SU-DHL-6 (cell line): ENCODE data around the gene VENTX.

Experiments used
- H2AFZ ChIP-seq: fragments of 200-600 bp; sonication (generic); 2 replicates; pipeline ENCODE4 v1.6.1; 2014; ENCODE audit warnings: low read depth, mild to moderate bottlenecking, moderate library complexity, mixed read lengths, antibody characterized with exemption, low read length; ENCODE audit not compliant: severe bottlenecking
- H3F3A ChIP-seq: fragments of 200-600 bp; shearing (Covaris generic); 2 replicates; pipeline ENCODE4 v1.6.0; 2016; ENCODE audit warnings: antibody characterized with exemption, mild to moderate bottlenecking; ENCODE audit not compliant: insufficient read depth
- H3K27ac ChIP-seq: fragments of 200-600 bp; sonication (generic); 2 replicates; pipeline ENCODE4 v1.5.1; 2016; ENCODE audit warnings: low read depth, mild to moderate bottlenecking, low read length, moderate library complexity, mixed read lengths
- H3K27me3 ChIP-seq: fragments of 200-600 bp; sonication (generic), shearing (Covaris generic); 2 replicates; pipeline ENCODE4 v1.6.0; 2014; ENCODE audit warnings: mild to moderate bottlenecking, low read length
- H3K36me3 ChIP-seq: fragments of 200-600 bp; sonication (generic); 2 replicates; pipeline ENCODE4 v1.6.1; 2014; ENCODE audit warnings: mild to moderate bottlenecking, low read length, mixed read lengths
- H3K4me2 ChIP-seq: fragments of 300-600, 200-600 bp; shearing (Covaris generic), sonication (generic); 2 replicates; pipeline ENCODE4 v1.6.0; 2014; ENCODE audit warnings: low read length, low read depth, mild to moderate bottlenecking; ENCODE audit not compliant: poor library complexity, severe bottlenecking
- H3K4me3 ChIP-seq: fragments of 200-600 bp; sonication (generic); 2 replicates; pipeline ENCODE4 v1.5.1; 2014; ENCODE audit warnings: antibody characterized with exemption, low read length, mild to moderate bottlenecking, mixed read lengths; ENCODE audit not compliant: insufficient read depth, poor library complexity, severe bottlenecking
- H3K79me2 ChIP-seq: fragments of 200-600 bp; sonication (generic); 2 replicates; pipeline ENCODE4 v1.6.1; 2014; ENCODE audit warnings: mild to moderate bottlenecking, low read length, moderate library complexity; ENCODE audit not compliant: insufficient read depth
- H3K9ac ChIP-seq: fragments of 200-600 bp; sonication (generic); 2 replicates; pipeline ENCODE4 v1.7.0; 2014; ENCODE audit warnings: mild to moderate bottlenecking, low read length
- H3K9me2 ChIP-seq: fragments of 200-600 bp; sonication (generic); replicated peaks from 2 replicates; pipeline ENCODE4 v1.6.1; 2014; ENCODE audit warnings: low read length; ENCODE audit not compliant: insufficient read depth
- H3K9me3 ChIP-seq: fragments of 200-600 bp; sonication (generic); 2 replicates; pipeline ENCODE4 v1.6.1; 2014; ENCODE audit warnings: low read length, mixed read lengths; ENCODE audit not compliant: insufficient read depth
- H4K20me1 ChIP-seq: fragments of 200-600 bp; sonication (generic); 2 replicates; pipeline ENCODE4 v1.6.1; 2014; ENCODE audit warnings: low read depth, mild to moderate bottlenecking, antibody characterized with exemption, low read length, moderate library complexity, mixed read lengths
- CTCF ChIP-seq: fragments of 200-600 bp; sonication (generic); IDR thresholded peaks from one replicate; pipeline ENCODE4 v1.5.1; 2017; ENCODE audit warnings: antibody characterized with exemption, mild to moderate bottlenecking, low read length, moderate library complexity; ENCODE audit not compliant: insufficient read depth, poor library complexity, severe bottlenecking
- EZH2phosphoT487 ChIP-seq: fragments of 200-600 bp; sonication (generic), shearing (Covaris generic); conservative IDR thresholded peaks from 2 replicates; pipeline ENCODE4 v1.6.1; 2018; ENCODE audit warnings: mild to moderate bottlenecking, antibody characterized with exemption, low read length, moderate library complexity, mixed read lengths

The VENTX gene

GRCh38 chr10:133230044-133230361 lies 7.7 kb upstream of the VENTX start, which contains the start of gene UTF1:
UTF1 (plus strand) TSS chr10:133230217; CDS start chr10:133230289, 72 bp downstream.
- Histone ChIP-seq H3K27me3 (no peaks in the 10 kb centered on the region), H3K79me2 (no peaks in the 10 kb centered on the region), H2AFZ (no peak within 1 kb of the TSS), H3K27ac (no peak within 1 kb of the TSS), H3K4me3 (no peak within 1 kb of the TSS), H3K4me2 (no peak within 1 kb of the TSS), H3K9me3 (no peaks in the 10 kb centered on the region), H3K9ac (no peak within 1 kb of the TSS), H4K20me1 (no peaks in the 10 kb centered on the region), H3K36me3 (no peaks in the 10 kb centered on the region), H3K9me2 (no peaks in the 10 kb centered on the region), H3F3A (no peaks in the 10 kb centered on the region)
- no peak for TF ChIP-seq EZH2phosphoT487
- TF ChIP-seq CTCF = no peak

GRCh38 chr10:133230387-133231195 lies 7.1 kb upstream of the VENTX start:
- Histone ChIP-seq H3K27ac (no peak overlapping the region), H3K27me3 (no peaks in the 10 kb centered on the region), H3K4me3 (no peak overlapping the region)

GRCh38 chr10:133231244-133231945 lies 6.3 kb upstream of the VENTX start:
- H3K36me3 ChIP-seq = no peaks in the 10 kb centered on the region
- no peaks in the 10 kb centered on the region for H3K9me3 ChIP-seq
- H3K9ac ChIP-seq = no peak overlapping the region
- no peaks in the 10 kb centered on the region for H3K9me2 ChIP-seq
- TF ChIP-seq EZH2phosphoT487 = no peak
- TF ChIP-seq CTCF = no peak
- H3K79me2 ChIP-seq = no peaks in the 10 kb centered on the region
- no peaks in the 10 kb centered on the region for H3F3A ChIP-seq
- H3K27me3 ChIP-seq = no peaks in the 10 kb centered on the region
- H4K20me1 ChIP-seq = no peaks in the 10 kb centered on the region
- no peak overlapping the region for H2AFZ ChIP-seq
- H3K4me3 ChIP-seq = no peak overlapping the region
- no peak overlapping the region for H3K27ac ChIP-seq
- H3K4me2 ChIP-seq = no peak overlapping the region

More at GRCh38 chr10:133230387-133231195, 7.1 kb upstream of the VENTX start:
- TF ChIP-seq EZH2phosphoT487 = no peak
- no peak for TF ChIP-seq CTCF
- no peaks in the 10 kb centered on the region for H4K20me1 ChIP-seq
- no peaks in the 10 kb centered on the region for H3K36me3 ChIP-seq
- H3K9ac ChIP-seq = no peak overlapping the region
- no peaks in the 10 kb centered on the region for H3K79me2 ChIP-seq
- no peaks in the 10 kb centered on the region for H3K9me3 ChIP-seq
- H2AFZ ChIP-seq = no peak overlapping the region
- H3K9me2 ChIP-seq = no peaks in the 10 kb centered on the region
- H3K4me2 ChIP-seq = no peak overlapping the region
- no peaks in the 10 kb centered on the region for H3F3A ChIP-seq
